Ascending aorta (tissue), 2 donors: ENCODE results near the gene PATE4. TPM values are rescaled to one million over a fixed set of nuclear protein-coding genes. Genes with fewer than 3 reads are reported as not detected.

ENCODE experiments used
- DNase-seq, 2 donors: peaks; one replicate each; pipeline ENCODE4 v3.0.0-alpha.2; 2019; ENCODE audit warnings: low spot score in 2 of 2
- H3K27ac ChIP-seq, 2 donors: fragments of 200-600 bp; sonication (generic); one replicate each; pipeline ENCODE4 v1.5.1; 2016 to 2017; ENCODE audit warnings: mild to moderate bottlenecking in 1 of 2
- H3K27me3 ChIP-seq: fragments of 200-600 bp; sonication (generic); one replicate; pipeline ENCODE4 v1.5.1; 2017
- H3K36me3 ChIP-seq, 2 donors: fragments of 200-600 bp; sonication (generic); one replicate each; pipeline ENCODE4 v1.5.1; 2016
- H3K4me1 ChIP-seq, 2 donors: fragments of 200-600 bp; sonication (generic); one replicate each; pipeline ENCODE4 v1.5.1; 2016 to 2017; ENCODE audit warnings: mild to moderate bottlenecking in 1 of 2
- H3K4me3 ChIP-seq, 2 donors: fragments of 200-600 bp; sonication (generic); one replicate each; pipeline ENCODE4 v1.5.1; 2016 to 2017; ENCODE audit warnings: mild to moderate bottlenecking in 1 of 2
- H3K9me3 ChIP-seq, 2 donors: fragments of 200-600 bp; sonication (generic); one replicate each; pipeline ENCODE4 v1.5.1; 2016
- CTCF ChIP-seq, 3 experiments: fragments of 200-600 bp in 2 of 3; fragments of 450-650 bp in 1 of 3; sonication (generic) in 2 of 3; IDR thresholded peaks; one replicate each; pipeline ENCODE4 v1.5.1; 2016 to 2019; ENCODE audit warnings: antibody characterized with exemption in 3 of 3, mild to moderate bottlenecking in 1 of 3, moderate library complexity in 1 of 3
- intact Hi-C: fragments of 100-400 bp; cut with DNase I; formaldehyde crosslinking; loops from one replicate; pipeline ENCODE4 v1.15.1; 2023
- total RNA-seq: library from RNA; depleted of rRNA; stranded (reverse); fragments of >200 nt; gene quantifications from one replicate; pipeline ENCODE4 v1.1.0, GENCODE V29; 2016

PATE4 gene
- total RNA-seq, 1 donor from 2014 or later, result not detected

- TF ChIP-seq CTCF (IDR thresholded peaks at IDR 0.05), result no peak
- intact Hi-C loops, result no loop called here
- Histone ChIP-seq H3K36me3 (no peaks in the 10 kb centered on the region), H3K27ac (no peak overlapping the region), H3K4me3 (no peak overlapping the region), H3K9me3 (no peaks in the 10 kb centered on the region), H3K4me1 (no peaks in the 10 kb centered on the region), H3K27me3 (no peaks in the 10 kb centered on the region)
- DNase-seq, result no peak
Measured at GRCh38 chr11:125869521-125869920, 36.4 kb downstream of the PATE4 start.

DNA sequence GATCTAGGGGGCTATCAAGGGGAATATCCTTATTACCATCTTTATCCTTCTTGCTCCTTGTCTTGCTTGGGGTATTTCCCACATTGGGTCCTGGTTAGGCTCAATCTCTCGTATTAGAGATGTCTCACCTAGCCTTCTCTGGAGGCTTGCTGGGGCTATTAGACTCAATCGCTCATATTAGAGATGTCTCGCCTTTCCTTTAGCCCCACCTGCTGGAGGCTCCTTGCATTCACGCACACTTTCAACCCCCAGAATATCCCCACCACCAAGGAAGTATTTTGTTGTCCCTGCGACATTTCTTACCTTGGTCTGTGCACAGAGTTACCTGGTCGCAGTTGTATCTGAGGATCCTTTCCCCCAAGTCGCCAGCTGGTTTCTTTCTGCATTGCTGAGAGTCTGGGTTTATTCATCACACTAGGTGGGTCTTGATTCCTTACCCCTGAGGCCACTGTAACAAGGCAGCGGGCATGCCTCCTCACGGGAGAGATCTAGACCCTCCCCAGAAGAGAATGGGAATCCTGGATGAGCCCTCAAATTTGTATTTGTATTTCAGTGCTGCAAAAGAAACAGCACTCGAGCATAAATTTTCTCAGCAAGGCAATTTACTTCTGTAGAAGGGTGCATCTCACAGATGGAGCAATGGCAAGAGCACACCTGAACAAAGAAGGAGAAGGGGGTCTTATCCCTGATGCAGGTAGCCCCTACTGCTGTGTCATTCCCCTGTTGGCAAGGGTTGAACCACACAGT lies 38.4 kb downstream of the PATE4 start:
- no peak for DNase-seq
- intact Hi-C loops, result no loop called here
- no peaks in the 10 kb centered on the region for H3K4me1 ChIP-seq

DNA sequence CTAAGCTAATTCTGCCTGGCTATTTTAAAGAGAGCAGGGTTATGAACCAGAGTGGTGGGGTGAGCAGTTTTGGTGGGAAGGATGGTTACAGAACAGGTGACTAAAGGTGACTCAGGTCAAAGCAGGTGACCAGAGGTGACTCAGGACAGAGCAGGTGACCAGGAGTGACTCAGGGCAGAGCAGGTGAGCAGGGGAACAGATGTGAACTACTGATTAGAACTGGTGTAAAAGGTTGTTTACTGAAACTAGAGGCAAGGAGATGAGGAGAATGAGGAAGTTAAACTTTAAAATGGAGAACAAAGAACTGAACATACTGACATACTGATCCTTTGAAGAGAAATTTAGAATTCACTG lies 39.0 kb downstream of the PATE4 start:
- Histone ChIP-seq H3K4me3 (no peak overlapping the region), H3K27me3 (no peaks in the 10 kb centered on the region), H3K36me3 (no peaks in the 10 kb centered on the region), H3K9me3 (no peaks in the 10 kb centered on the region), H3K4me1 (no peaks in the 10 kb centered on the region), H3K27ac (no peak overlapping the region)
- no peak for TF ChIP-seq CTCF (IDR thresholded peaks at IDR 0.05)
- intact Hi-C loops, result no loop called here
- no peak for DNase-seq

More for the DNA sequence above, 38.4 kb downstream of the PATE4 start:
- peak in 2 of 3 experiments; percentile 20 to 55 for TF ChIP-seq CTCF (IDR thresholded peaks at IDR 0.05)
- no peaks in the 10 kb centered on the region for H3K36me3 ChIP-seq
- no peaks in the 10 kb centered on the region for H3K9me3 ChIP-seq
- H3K4me3 ChIP-seq, result no peak overlapping the region
- H3K27ac ChIP-seq, result no peak overlapping the region
- H3K27me3 ChIP-seq, result no peaks in the 10 kb centered on the region

- Histone ChIP-seq H3K4me3 (no peak overlapping the region), H3K36me3 (no peaks in the 10 kb centered on the region), H3K27me3 (no peaks in the 10 kb centered on the region), H3K4me1 (no peaks in the 10 kb centered on the region), H3K27ac (no peak overlapping the region), H3K9me3 (no peaks in the 10 kb centered on the region)
- intact Hi-C loops, result loop anchor here (1.0 kb wide), 1 partner anchor 305 kb away; the partner anchor contains the start of gene EI24
- no peak for TF ChIP-seq CTCF (IDR thresholded peaks at IDR 0.05)
- no peak for DNase-seq
Measured at GRCh38 chr11:125873881-125874555, 40.9 kb downstream of the PATE4 start.

DNA sequence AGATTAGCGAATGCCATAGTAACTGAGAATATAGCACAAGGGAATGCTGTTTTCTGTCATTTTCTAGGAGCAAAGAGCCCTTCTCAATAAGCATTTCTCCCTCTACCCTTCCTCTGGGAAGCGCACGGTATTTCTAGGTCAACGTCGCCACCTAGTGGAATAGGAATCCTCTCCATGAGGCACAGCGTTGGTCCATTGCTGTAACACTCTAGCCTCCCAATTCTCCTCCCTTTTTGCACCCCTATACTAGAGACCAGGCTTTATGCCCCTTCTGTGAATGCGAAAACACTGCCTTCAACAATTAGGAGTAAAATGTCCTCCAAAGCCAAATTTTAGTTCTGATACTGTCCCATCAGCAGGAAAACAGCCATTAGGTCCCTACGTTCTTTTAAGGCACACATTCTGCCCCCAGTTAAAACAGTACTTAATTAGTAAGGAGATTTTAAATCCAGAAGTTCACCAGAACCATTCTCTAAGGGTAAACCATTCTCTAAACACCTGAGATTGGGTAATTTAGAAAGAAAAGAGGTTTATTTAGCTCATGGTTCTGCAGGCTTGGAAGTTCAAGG lies 41.5 kb downstream of the PATE4 start:
- H3K27ac ChIP-seq, result no peak overlapping the region
- H3K9me3 ChIP-seq, result no peaks in the 10 kb centered on the region
- peak in 1 of 2 donors; percentile 67 for DNase-seq

More for the DNA sequence above, 41.5 kb downstream of the PATE4 start:
- no peaks in the 10 kb centered on the region for H3K4me1 ChIP-seq
- H3K4me3 ChIP-seq, result no peak overlapping the region
- intact Hi-C loops, result loop anchor here (1.0 to 5.0 kb wide), 2 partner anchors 152 to 305 kb away; partner anchors contain the start of gene EI24
- H3K36me3 ChIP-seq, result no peaks in the 10 kb centered on the region
- H3K27me3 ChIP-seq, result no peaks in the 10 kb centered on the region
- peak; percentile 63 to 74 (median 66) for TF ChIP-seq CTCF (IDR thresholded peaks at IDR 0.05)
